GM18511 (cell line): ENCODE data around the gene TTC28.
"Not testable (repeated sequence)": the region's sequence is repeated elsewhere in the genome, so short reads cannot be mapped to it uniquely, and the experiment has no call there.

Experiments
- ATAC-seq: cut with Tn5 transposase; IDR thresholded peaks from one replicate; pipeline ENCODE4 v1.9.1; 2021; ENCODE audit warnings: mild to moderate bottlenecking, moderate library complexity; ENCODE audit not compliant: unreplicated experiment

TTC28 gene

DNA sequence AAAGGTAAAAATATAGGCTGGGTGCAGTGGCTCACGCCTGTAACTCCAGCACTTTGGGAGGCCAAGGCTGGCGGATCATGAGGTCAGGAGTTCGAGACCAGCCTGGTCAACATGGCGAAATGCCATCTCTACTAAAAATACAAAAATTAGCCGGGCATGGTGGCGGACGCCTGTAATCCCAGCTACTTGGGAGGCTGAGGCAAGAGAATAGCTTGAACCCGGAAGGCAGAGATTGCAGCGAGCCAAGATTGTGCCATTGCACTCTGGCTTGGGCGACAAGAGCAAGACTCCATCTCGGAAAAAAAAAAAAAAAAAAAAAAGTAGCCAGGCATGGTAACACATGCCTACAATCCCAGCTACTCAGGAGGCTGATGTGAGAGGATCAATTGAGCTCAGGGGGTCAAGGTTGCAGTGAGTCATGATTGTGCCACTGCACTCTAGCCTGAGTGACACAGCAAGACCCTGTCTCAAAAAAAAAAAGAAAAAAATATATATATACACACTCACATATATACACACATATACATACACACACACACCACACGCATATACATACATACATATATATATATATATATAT is 112.6 kb downstream of the TTC28 start:
- not testable (repeated sequence) for ATAC-seq

DNA sequence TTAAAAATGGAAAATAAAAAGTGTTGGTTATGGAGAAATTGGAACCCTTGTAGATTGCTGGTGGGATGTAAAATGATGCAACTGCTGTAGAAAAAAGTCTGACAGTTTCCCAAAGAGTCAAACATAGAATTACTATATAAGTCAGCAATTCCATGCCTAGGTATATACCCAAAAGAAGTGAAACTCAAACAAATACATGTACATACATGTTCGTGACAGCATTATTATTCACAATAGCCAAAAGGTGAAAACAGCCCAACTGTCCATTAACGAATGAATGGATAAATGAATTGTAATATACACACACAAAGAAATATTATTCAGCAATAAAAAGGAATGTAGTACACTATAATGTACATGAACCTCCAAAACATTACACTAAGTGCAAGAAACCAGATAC is 116.0 kb downstream of the TTC28 start:
- no peak for ATAC-seq

DNA sequence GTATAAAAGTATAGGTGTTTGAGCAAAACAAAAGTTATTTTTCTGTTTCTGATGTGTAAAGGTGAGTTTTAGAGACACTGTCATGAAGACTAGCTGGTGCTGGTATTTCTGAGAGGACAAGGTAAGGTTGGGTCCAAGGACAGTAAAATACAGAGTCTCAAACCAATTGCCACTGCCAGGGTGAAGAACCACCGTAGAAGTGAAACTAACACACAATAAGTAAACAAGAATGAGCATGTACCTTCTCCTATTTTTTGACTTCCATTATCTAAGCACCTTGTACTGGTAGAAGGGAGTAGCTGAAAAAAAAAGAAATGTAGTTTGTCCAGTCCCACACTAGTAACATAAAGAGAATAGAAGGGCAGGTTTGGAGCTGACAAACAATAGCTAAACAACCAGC is 117.3 kb downstream of the TTC28 start:
- no peak for ATAC-seq

DNA sequence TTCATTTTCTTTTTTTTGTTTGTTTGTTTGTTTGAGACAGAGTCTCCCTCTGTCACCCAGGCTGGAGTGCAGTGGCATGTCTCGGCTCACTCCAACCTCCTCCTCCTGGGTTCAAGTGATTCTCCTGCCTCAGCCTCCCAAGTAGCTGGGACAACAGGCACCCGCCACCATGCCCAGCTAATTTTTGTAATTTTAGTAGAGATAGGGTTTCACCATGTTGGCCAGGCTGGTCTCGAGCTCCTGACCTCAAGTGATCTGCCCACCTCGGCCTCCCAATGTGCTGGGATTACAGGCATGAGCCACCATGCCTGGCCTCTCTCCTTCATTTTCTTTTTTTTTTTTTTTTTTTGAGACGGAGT is 118.9 kb downstream of the TTC28 start:
- ATAC-seq, result not testable (repeated sequence)

DNA sequence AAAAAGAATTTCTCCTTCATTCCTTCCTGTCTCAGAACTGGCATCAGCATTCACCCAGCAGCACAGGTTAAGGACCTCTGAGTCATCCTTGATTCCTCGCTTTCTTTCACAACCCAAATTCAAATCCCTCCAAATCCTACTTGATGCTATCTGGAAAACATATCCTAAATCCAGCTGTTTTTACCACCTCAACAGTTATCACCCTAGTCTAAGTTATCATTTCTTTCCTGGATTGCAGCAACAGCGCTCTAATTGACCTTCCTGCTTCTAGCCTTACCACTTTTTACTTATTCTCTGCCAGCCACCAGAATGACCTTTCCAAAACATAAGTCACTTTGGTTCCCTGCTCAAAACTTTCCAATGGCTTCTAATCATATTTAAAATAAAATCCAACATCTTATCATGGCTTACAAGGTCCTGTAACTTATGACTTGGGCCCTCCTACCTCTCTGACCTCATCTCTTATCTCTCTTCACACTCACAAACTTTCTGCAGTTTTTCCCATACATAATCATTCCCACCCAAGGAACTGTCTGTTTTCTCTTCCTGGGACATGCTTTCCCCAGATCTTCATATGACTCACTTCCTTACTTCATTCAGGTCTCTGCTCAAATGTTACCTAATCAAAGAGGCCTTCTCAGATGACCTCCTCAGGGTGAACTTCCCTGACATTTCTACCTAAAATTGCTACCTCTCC is 119.4 kb downstream of the TTC28 start:
- no peak for ATAC-seq

DNA sequence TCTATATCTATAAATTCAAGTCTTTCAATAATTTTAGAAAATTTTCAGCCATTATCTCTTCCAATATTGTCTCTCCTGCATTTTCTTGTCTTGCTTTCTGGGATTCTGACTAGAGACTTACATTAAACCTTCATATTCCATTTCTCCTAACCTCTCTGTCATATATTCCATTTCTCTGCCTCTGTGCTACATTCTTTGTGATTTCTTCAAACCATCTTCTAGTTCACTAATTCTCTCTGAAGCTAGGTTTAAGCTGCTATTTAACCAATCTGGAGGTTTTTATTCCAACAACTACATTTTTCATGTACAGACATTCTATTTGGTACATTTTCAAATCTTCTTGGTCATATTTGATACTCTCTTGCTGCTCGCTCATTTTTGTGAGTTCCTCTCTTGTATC is 122.5 kb downstream of the TTC28 start:
- ATAC-seq, result no peak

DNA sequence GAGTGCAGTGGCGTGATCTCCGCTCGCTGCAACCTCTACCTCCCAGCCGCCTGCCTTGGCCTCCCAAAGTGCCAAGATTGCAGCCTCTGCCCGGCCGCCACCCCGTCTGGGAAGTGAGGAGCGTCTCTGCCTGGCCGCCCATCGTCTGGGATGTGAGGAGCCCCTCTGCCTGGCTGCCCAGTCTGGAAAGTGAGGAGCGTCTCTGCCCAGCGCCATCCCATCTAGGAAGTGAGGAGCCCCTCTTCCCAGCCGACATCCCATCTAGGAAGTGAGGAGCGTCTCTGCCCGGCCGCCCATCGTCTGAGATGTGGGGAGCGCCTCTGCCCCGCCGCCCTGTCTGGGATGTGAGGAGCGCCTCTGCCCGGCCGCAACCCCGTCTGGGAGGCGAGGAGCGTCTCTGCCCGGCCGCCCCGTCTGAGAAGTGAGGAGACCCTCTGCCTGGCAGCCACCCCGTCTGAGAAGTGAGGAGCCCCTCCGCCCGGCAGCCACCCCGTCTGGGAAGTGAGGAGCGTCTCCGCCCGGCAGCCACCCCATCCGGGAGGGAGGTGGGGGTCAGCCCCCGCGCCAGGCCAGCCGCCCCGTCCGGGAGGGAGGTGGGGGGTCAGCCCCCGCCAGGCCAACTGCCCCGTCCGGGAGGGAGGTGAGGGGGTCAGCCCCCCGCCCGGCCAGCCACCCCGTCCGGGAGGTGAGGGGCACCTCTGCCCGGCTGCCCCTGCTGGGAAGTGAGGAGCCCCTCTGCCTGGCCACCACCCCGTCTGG is 126.4 kb downstream of the TTC28 start:
- ATAC-seq, result not testable (repeated sequence)

DNA sequence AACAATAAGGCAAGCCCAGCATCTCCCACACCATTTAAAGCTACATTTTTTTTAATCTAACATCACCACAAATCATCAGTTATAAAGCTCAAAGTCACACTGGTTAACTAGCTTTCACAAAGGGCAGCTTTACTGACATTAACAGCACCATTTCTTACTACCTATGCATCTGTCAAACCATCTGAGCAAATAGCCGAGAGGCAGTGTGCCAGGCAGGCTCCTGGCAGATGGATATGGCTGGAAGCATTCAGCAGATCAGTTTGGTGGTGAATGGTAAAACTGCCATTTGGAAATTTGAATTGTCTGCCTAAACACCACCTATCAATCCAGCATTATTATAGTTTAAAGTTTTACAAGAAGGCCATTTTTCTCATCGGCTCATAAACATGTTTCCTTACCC is 131.2 kb downstream of the TTC28 start:
- ATAC-seq, result no peak

DNA sequence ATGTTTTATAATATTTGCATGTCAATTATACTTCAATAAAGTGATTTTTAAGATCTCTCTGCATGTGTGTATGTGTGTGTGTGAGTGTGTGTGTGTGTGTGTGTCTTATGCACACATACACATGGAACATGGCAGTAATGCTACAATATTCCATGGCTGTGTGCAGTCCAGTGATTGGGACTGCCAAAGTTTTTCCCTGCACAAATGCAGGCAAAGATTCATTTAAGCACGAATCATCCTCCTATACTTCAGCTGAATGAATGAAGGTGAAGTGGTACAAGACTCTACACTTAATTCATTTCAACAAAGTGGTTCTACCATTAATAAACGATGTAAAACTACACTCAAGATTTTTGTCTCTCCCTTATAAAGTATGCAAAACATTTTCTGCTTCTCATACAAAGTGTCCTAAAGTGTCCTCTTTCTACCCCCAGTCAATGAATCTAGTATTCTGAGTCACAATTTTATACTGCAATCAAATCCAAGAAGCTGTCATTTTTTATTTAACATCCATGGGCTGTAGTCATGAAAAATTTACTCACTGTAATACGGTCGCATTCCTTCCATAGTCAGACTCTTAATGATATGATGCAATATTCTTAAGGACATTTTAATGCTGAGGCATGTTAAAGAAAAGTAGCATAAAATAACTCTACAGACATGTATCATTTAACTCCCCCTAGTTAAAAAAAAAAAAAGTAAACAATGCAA is 132.4 kb downstream of the TTC28 start:
- no peak for ATAC-seq

DNA sequence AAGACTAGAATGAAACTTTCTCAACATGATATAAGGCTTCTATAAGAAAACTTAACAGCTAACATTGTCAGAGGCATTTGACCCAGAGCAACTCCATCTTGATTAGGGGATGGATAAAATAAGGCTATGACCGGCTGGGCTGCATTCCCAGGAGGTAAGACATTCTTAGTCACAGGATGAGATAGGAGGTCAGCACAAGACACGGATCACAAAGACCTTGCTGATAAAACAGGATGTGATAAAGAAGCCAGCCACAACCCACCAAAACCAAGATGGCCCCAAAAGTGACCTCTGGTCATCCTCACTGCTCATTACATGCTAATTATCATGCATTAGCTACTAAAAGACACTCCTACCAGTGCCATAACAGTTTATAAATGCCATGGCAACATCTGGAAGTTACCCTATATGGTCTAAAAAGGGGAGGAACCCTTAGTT is 135.2 kb downstream of the TTC28 start:
- ATAC-seq, result no peak

DNA sequence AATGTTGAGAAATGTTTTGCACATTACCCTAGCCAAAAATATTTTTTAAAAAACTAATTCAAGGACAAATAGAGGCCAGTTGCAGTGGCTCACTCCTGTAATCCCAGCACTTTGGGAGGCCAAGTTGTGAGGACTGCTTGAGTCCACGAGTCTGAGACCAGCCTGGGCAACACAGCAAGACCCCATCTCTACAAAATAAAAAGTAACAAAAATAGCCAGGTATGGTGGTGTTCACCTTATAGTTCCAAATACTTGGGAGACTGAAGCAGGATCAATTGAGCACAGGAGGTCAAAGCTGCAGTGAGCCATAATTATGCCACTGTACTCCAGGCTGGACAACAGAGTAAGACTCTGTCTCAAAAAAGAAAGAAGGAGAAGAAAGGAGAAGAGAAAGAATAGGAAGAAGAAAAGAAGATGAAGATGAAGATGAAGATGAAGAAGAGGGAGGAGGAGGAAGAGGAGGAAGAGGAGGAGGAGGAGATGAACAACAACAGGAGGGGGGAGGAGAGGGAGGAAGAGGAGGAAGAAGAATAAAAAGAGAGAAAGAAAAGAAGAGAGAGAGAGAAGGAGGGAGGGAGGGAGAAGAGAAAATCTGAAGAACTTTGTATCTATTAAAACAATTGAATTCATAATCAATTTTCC is 136.5 kb downstream of the TTC28 start:
- no peak for ATAC-seq

DNA sequence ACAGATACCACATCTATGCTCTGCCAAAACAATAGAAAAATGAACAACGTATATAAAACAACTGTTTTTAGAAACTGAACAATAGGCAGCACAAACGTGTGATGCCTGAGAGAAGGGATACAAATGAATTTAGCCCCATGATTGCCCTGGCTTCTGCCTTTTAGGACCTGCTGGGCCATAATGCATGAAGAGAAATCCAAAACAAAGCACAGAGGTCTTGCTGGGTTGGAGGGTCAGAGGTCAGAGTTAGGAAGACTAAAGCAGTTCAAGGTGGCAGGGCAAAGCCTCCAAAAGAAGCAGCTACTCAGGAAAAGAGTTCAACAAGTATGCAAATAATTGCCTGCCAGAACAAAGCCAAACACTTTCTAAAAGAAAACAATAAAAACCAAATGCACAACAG is 138.5 kb downstream of the TTC28 start:
- ATAC-seq, result no peak

DNA sequence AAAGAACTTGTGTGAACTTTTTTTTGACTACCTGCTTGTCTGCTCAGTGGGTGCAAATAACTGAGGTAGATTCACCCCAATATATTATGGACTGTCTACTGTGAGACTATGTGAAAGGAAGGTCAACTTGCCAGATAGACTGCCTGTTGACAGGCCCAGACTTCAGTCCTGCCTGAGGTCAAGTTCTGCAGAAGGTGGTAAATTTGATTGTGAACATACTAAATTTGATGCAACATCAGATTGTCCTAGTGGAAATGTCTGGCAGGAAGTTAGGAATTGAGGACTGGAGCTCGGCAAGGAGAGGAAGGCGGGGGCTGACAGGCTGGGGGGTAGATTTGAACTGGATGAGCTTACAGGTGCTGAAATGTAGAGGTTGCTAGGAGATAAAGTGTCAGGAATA is 140.7 kb downstream of the TTC28 start:
- no peak for ATAC-seq

DNA sequence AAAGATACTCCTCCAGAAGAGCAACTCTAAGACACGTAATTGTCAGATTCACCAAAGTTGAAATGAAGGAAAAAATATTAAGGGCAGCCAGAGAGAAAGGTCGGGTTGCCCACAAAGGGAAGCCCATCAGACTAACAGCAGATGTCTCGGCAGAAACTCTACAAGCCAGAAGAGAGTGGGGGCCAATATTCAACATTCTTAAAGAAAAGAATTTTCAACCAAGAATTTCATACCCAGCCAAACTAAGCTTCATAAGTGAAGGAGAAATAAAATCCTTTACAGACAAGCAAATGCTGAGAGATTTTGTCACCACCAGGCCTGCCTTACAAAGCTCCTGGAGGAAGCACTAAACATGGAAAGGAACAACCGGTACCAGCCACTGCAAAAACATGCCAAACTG is 149.1 kb downstream of the TTC28 start:
- ATAC-seq, result not testable (repeated sequence)

DNA sequence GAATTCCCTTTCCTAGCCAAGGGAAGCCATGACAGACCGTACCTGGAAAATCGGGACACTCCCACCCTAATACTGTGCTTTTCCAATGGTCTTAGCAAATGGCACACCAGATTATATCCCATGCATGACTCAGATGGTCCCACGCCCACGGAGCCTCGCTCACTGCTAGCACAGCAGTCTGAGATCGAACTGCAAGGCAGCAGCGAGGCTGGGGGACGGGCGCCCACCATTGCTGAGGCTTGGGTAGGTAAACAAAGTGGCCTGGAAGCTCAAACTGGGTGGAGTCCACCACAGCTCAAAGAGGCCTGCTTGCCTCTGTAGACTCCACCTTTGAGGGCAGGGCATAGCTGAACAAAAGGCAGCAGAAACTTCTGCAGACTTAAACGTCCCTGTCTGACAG is 150.5 kb downstream of the TTC28 start:
- not testable (repeated sequence) for ATAC-seq

DNA sequence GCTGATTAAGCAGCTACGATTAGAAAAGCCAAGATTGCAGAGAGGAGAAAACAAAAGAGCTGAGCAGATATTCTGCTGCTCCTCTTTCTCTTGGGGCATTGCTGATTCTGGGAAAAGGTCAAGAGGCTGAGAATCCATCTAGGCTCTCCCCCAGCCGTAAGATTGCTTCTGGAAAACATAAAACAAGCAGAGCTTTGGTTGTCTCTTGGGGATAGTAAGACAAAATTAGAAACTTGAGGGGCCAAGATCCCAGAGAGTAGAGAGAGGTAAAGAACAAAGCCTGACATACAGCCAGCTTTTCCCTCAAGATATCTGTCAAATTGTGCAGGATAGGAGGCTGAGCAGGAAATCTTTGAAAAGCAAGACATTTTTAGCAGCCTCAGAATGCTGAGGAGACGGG is 158.2 kb downstream of the TTC28 start:
- ATAC-seq, result no peak

DNA sequence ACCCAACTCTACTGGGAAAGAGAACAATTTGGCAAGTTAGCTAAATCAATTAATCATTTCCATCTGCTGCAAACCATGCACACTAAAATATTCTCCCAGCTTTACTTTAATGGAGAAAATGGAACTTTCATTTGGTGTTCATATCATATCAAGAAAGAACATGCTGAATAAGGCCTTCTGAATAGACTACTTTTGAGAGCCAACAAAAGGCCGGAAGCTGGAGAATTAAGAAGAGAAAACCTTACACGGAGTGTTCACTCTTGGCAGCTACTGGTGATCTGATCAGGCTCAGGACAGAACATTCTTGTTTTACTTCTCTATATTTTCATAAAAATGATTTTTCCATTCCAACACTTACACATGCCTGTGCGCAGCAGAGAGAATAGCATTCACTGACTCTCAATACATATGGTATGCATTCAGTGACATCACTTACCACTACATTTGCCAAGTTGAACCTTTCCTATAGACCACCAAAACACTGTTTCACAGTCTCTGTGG is 165.3 kb downstream of the TTC28 start:
- no peak for ATAC-seq

DNA sequence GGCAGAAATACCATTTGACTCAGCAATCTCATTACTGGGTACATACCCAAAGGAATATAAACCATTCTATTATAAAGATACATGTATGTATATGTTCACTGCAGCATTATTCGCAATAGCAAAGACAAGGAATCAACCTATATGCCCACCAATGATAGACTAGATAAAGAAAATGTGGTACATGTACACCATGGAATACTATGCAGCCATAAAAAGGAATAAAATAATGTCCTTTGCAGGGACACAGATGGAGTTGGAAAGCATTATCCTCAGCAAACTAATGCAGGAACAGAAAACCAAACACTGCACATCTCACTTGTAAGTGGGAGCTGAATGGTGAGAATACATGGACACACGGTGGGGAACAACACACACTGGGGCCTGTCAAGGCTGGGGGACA is 167.3 kb downstream of the TTC28 start:
- ATAC-seq, result not testable (repeated sequence)

DNA sequence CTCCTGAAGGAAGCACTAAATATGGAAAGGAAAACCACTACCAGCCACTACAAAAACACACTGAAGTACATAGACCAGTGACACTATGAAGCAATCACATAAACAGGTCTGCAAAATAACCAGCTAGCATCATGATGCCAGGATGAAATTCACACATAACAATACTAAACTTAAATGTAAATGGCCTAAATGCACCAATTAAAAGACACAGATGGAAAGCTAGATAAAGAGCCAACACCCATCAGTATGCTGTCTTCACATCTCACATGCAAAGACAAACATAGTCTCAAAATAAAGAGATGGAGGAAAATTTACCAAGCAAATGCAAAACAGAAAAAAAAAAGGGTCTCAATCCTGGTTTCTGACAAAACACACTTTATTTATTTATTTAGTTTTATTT is 171.7 kb downstream of the TTC28 start:
- no peak for ATAC-seq

DNA sequence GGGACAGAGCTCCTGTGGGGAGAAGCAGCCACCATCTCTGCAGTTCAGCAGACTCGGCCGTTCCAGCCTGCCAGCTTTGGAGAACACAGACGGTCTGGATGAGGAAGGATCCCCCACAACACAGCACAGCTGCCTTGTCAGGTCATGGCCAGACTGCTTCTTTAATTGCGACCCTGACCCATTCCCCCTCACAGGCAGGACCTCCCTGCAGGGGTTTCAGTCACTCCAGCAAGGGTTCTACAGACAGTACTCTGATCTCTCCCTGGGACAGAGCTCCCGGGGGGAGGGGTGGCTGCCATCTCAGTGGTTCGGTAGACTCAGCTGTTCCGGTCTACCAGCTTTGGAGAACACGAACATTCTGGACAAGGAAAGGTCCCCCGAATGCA is 173.5 kb downstream of the TTC28 start:
- ATAC-seq, result no peak
